HEK293 (cell line): ENCODE results near the gene MDM2.
"Not testable (repeated sequence)": the region's sequence is repeated elsewhere in the genome, so short reads cannot be mapped to it uniquely, and the experiment has no call there.

ENCODE experiments used
- CTCF ChIA-PET: fragments of 350-600 bp; formaldehyde crosslinking; extraction: SDS; loops from one replicate; lab custom pipeline; 2021; ENCODE audit warnings: antibody characterized with exemption; lab: Yijun Ruan, JAX
- POLR2A ChIA-PET: fragments of 300-600 bp; formaldehyde crosslinking; extraction: SDS; loops from one replicate; lab custom pipeline; 2020; ENCODE audit warnings: antibody characterized with exemption, inconsistent platforms; lab: Yijun Ruan, JAX
- H3K27ac ChIP-seq: fragments of 200-500 bp; sonication (Bioruptor generic); 2 replicates; pipeline ENCODE4 v1.5.1; 2014; ENCODE audit warnings: low read depth, low read length, control low read depth, inconsistent platforms; ENCODE audit errors: extremely low read depth
- H3K36me3 ChIP-seq, 2 experiments: fragments of 200-500 bp in 1 of 2; sonication (Bioruptor generic) in 1 of 2; 1 replicate in 1 of 2; 2 replicates in 1 of 2; pipeline ENCODE4 v1.5.1; 2014 to 2017; ENCODE audit warnings: inconsistent platforms in 2 of 2, low read length in 2 of 2; ENCODE audit not compliant: control insufficient read depth in 2 of 2, insufficient read depth in 1 of 2
- H3K4me1 ChIP-seq: fragments of 200-500 bp; sonication (Bioruptor generic); 2 replicates; pipeline ENCODE4 v1.5.1; 2014; ENCODE audit warnings: mild to moderate bottlenecking, low read length, inconsistent platforms; ENCODE audit not compliant: control insufficient read depth, insufficient read depth
- H3K4me3 ChIP-seq: 2 replicates; pipeline ENCODE4 v1.5.1; 2011; ENCODE audit warnings: low read depth, mild to moderate bottlenecking, control low read depth, low read length, moderate library complexity
- H3K9me3 ChIP-seq: fragments of 200-500 bp; sonication (Bioruptor generic); 2 replicates; pipeline ENCODE4 v1.5.1; 2014; ENCODE audit warnings: low read depth, low read length, inconsistent platforms; ENCODE audit not compliant: control insufficient read depth, insufficient read depth
- BCL11B ChIP-seq: fragments of 450-650 bp; formaldehyde crosslinking; IDR thresholded peaks from 2 replicates; pipeline ENCODE4 v1.5.1; 2016; ENCODE audit warnings: low read depth, missing biosample characterization, missing genetic modification characterization
- GFI1B ChIP-seq: fragments of 450-650 bp; formaldehyde crosslinking; IDR thresholded peaks from 2 replicates; pipeline ENCODE4 v1.5.1; 2016; ENCODE audit warnings: missing biosample characterization, missing genetic modification characterization
- GLI4 ChIP-seq: fragments of 450-650 bp; formaldehyde crosslinking; IDR thresholded peaks from 2 replicates; pipeline ENCODE4 v1.5.1; 2016; ENCODE audit warnings: missing biosample characterization, missing genetic modification characterization
- HIC1 ChIP-seq: fragments of 450-650 bp; formaldehyde crosslinking; IDR thresholded peaks from 2 replicates; pipeline ENCODE4 v1.5.1; 2016; ENCODE audit warnings: missing biosample characterization, missing genetic modification characterization
- HOXA7 ChIP-seq: sonication (generic); formaldehyde crosslinking; IDR thresholded peaks from 2 replicates; pipeline ENCODE4 v1.8.1; 2022; ENCODE audit warnings: missing genetic modification reagents, borderline replicate concordance
- OVOL3 ChIP-seq: fragments of 450-650 bp; formaldehyde crosslinking; IDR thresholded peaks from 2 replicates; pipeline ENCODE4 v1.5.1; 2016; ENCODE audit warnings: missing biosample characterization, missing genetic modification characterization
- PRDM1 ChIP-seq: fragments of 450-650 bp; formaldehyde crosslinking; IDR thresholded peaks from 2 replicates; pipeline ENCODE4; 2016; ENCODE audit warnings: missing biosample characterization, missing genetic modification characterization
- SP7 ChIP-seq: fragments of 450-650 bp; formaldehyde crosslinking; IDR thresholded peaks from 2 replicates; pipeline ENCODE4 v1.5.1; 2016; ENCODE audit warnings: missing biosample characterization, missing genetic modification characterization
- ZBTB44 ChIP-seq: fragments of 450-650 bp; IDR thresholded peaks from 2 replicates; pipeline ENCODE4 v1.5.1; 2018; ENCODE audit warnings: missing biosample characterization, mild to moderate bottlenecking, missing genetic modification characterization
- ZBTB7A ChIP-seq: fragments of 450-650 bp; formaldehyde crosslinking; IDR thresholded peaks from 2 replicates; pipeline ENCODE4 v1.5.1; 2016; ENCODE audit warnings: low read depth, missing biosample characterization, missing genetic modification characterization
- ZBTB8A ChIP-seq: fragments of 450-650 bp; formaldehyde crosslinking; IDR thresholded peaks from 2 replicates; pipeline ENCODE4 v1.5.1; 2016; ENCODE audit warnings: missing biosample characterization, missing genetic modification characterization
- ZFP41 ChIP-seq: fragments of 450-650 bp; formaldehyde crosslinking; IDR thresholded peaks from 2 replicates; pipeline ENCODE4 v1.5.1; 2016; ENCODE audit warnings: missing biosample characterization, missing genetic modification characterization, borderline replicate concordance
- ZNF146 ChIP-seq: fragments of 450-650 bp; formaldehyde crosslinking; IDR thresholded peaks from 2 replicates; pipeline ENCODE4 v1.5.1; 2016; ENCODE audit warnings: missing biosample characterization, missing genetic modification characterization
- ZNF324 ChIP-seq: fragments of 450-650 bp; formaldehyde crosslinking; IDR thresholded peaks from 2 replicates; pipeline ENCODE4 v1.5.1; 2016; ENCODE audit warnings: missing biosample characterization, missing genetic modification characterization
- ZNF549 ChIP-seq: fragments of 450-650 bp; IDR thresholded peaks from 2 replicates; pipeline ENCODE4 v1.5.1; 2018; ENCODE audit warnings: missing biosample characterization, missing genetic modification characterization, mild to moderate bottlenecking, inconsistent platforms, moderate library complexity
- ZNF610 ChIP-seq: fragments of 450-650 bp; formaldehyde crosslinking; IDR thresholded peaks from 2 replicates; pipeline ENCODE4 v1.5.1; 2016; ENCODE audit warnings: missing biosample characterization, missing genetic modification characterization, borderline replicate concordance
- ZNF664 ChIP-seq: fragments of 450-650 bp; formaldehyde crosslinking; IDR thresholded peaks from 2 replicates; pipeline ENCODE4 v1.5.1; 2016; ENCODE audit warnings: missing biosample characterization, missing genetic modification characterization
- ZNF777 ChIP-seq: fragments of 450-650 bp; formaldehyde crosslinking; IDR thresholded peaks from 2 replicates; pipeline ENCODE4 v1.5.1; 2017; ENCODE audit warnings: missing biosample characterization, missing genetic modification characterization, borderline replicate concordance
- ZNF792 ChIP-seq: fragments of 450-650 bp; formaldehyde crosslinking; IDR thresholded peaks from 2 replicates; pipeline ENCODE4 v1.5.1; 2016; ENCODE audit warnings: missing biosample characterization, missing genetic modification characterization
- ZSCAN16 ChIP-seq: fragments of 450-650 bp; formaldehyde crosslinking; IDR thresholded peaks from 2 replicates; pipeline ENCODE4 v1.5.1; 2016; ENCODE audit warnings: missing biosample characterization, missing genetic modification characterization
- ZXDB ChIP-seq: fragments of 450-650 bp; formaldehyde crosslinking; IDR thresholded peaks from 2 replicates; pipeline ENCODE4 v1.5.1; 2016; ENCODE audit warnings: missing biosample characterization, missing genetic modification characterization

The MDM2 gene

GRCh38 chr12:68815928-68816800 is 8.2 kb downstream of the MDM2 start (continued):
- TF ChIP-seq ZFP41 (no peak), GLI4 (no peak)
- TF ChIP-seq, all 188 proteins: peak for 3

GRCh38 chr12:68819481-68819880 is 11.5 kb downstream of the MDM2 start:
- peaks cover 96% of the 10 kb centered on the region in 2 experiments for H3K36me3 ChIP-seq
- CTCF ChIA-PET = interaction anchor here (1.1 to 3.5 kb wide), 3 partner anchors 8 to 11 kb away, joined by 3 to 15 read pairs (median 4); partner anchors contain the start of gene MDM2
- not testable (repeated sequence) for H3K4me3 ChIP-seq, H3K4me1 ChIP-seq, H3K9me3 ChIP-seq
- POLR2A ChIA-PET = interaction anchor here (0.6 kb wide), 1 partner anchor 11 kb away, joined by 3 read pairs; no protein-coding TSS in a partner anchor
- peak overlapping the region; percentile 11; the same call in 1 of the 2 replicates for H3K27ac ChIP-seq

GRCh38 chr12:68821357-68822188 is 13.6 kb downstream of the MDM2 start:
- H3K36me3 ChIP-seq = peaks cover 96 to 98% of the 10 kb centered on the region in 2 experiments
- no peaks in the 10 kb centered on the region for H3K4me1 ChIP-seq
- TF ChIP-seq ZSCAN16 (tag by site-specific recombination) (no peak), PRDM1 (tag by site-specific recombination) (no peak), ZNF777 (no peak), ZNF549 (tag by site-specific recombination) (no peak), GFI1B (tag by site-specific recombination) (no peak), ZXDB (no peak), ZNF792 (tag by site-specific recombination) (no peak), BCL11B (tag by site-specific recombination) (no peak)
- TF ChIP-seq, all 188 proteins: peak for 0

GRCh38 chr12:68823696-68824095 is 15.7 kb downstream of the MDM2 start:
- peaks cover 91 to 99% of the 10 kb centered on the region in 2 experiments for H3K36me3 ChIP-seq
- POLR2A ChIA-PET = interaction anchor here (1.1 kb wide), 1 partner anchor 16 kb away, joined by 4 read pairs; the partner anchor contains the start of gene MDM2
- TF ChIP-seq ZNF146 (tag by site-specific recombination) = no peak
- 0 out of 2 replicates have a peak, but pooled peaks have one; percentile 3 for TF ChIP-seq PRDM1 (tag by site-specific recombination)

More at GRCh38 chr12:68821357-68822188, 13.6 kb downstream of the MDM2 start:
- ChIA-PET POLR2A (interaction anchor here (0.8 kb wide), 1 partner anchor 14 kb away, joined by 3 read pairs; the partner anchor contains the start of gene MDM2), CTCF (interaction anchor here (3.5 kb wide), 1 partner anchor 9 kb away, joined by 15 read pairs; no protein-coding TSS in a partner anchor)
- H3K27ac ChIP-seq = no peak overlapping the region
- H3K9me3 ChIP-seq = no peaks in the 10 kb centered on the region
- H3K4me3 ChIP-seq = no peak overlapping the region

GRCh38 chr12:68824131-68824530 is 16.2 kb downstream of the MDM2 start:
- no peak overlapping the region for H3K4me3 ChIP-seq
- TF ChIP-seq ZBTB8A (tag by site-specific recombination) = no peak
- no peak for TF ChIP-seq HIC1 (tag by site-specific recombination)
- TF ChIP-seq OVOL3 (tag by site-specific recombination) = no peak
- TF ChIP-seq ZBTB44 (tag by site-specific recombination) = no peak
- TF ChIP-seq ZNF610 (tag by site-specific recombination) = no peak
- no peak for TF ChIP-seq ZNF324 (tag by site-specific recombination)
- TF ChIP-seq SP7 (tag by site-specific recombination) = no peak
- no peak for TF ChIP-seq HOXA7
- no peak for TF ChIP-seq ZNF664 (tag by site-specific recombination)
- no peak for TF ChIP-seq ZBTB7A (tag by site-specific recombination)
- ChIA-PET CTCF (interaction anchor here (0.7 kb wide), 1 partner anchor 601 kb away, joined by 3 read pairs; no protein-coding TSS in a partner anchor), POLR2A (interaction anchor here (0.8 to 1.1 kb wide), 2 partner anchors 9 to 16 kb away, joined by 3 to 4 read pairs; partner anchors contain the start of gene MDM2)
- H3K36me3 ChIP-seq = peaks cover 87 to 99% of the 10 kb centered on the region in 2 experiments
- H3K27ac ChIP-seq = no peak overlapping the region
- H3K4me1 ChIP-seq = no peaks in the 10 kb centered on the region
- no peaks in the 10 kb centered on the region for H3K9me3 ChIP-seq

More at GRCh38 chr12:68823696-68824095, 15.7 kb downstream of the MDM2 start:
- CTCF ChIA-PET = no interaction called here
- no peaks in the 10 kb centered on the region for H3K9me3 ChIP-seq
- H3K4me3 ChIP-seq = no peak overlapping the region
- no peak overlapping the region for H3K27ac ChIP-seq
- no peaks in the 10 kb centered on the region for H3K4me1 ChIP-seq
